GM21576 (cell line): Measurements from ENCODE around the gene CHRNA5.

Experiments used
- ATAC-seq: cut with Tn5 transposase; IDR thresholded peaks from one replicate; pipeline ENCODE4 v1.9.1; 2021; ENCODE audit warnings: mild to moderate bottlenecking, moderate library complexity; ENCODE audit not compliant: unreplicated experiment

Gene CHRNA5

DNA sequence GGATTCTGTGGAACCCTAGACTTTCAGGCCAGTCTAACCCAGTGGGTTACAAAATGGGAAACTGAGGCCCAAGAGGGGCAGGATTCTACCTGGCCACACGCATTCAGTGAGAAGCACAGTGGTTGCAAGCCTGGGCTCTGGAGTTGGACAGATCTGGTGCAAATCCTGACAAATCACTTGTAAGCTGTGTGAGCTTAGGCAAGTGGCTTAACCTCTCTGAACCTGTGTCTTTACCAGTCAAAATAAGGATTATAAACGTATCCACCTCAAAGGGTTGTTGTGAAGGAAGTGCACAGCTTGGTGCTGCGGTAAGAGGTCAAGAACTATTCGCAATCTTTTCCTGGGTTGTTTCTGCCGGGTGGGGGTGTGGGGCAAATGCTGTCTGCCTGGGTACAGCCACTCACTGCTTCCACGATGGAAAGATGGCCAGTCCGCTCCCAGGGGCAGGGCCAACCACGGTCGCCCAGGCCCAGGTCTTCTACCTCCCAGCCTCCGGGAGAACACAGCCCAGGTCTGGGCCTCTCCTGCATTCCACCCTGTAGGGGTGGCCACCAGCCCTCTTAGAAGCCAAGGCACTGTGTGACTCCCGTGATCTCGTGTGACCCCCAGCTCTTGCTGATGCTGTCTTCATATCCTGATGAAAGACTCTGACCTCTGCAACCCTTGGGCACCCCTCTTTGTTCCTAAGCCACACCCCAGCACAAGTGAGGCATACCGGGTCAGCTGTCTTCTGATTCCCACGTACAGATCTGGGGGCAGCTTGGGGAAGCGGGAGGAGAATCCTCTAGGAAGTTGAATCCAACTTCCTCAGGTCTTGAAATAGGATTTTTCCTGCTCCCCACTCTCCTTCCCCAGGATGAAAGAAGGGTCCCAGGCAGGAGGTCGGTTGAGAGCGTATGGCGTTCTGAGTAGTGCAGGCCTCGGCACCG is 54.0 kb downstream of the CHRNA5 start:
- no peak for ATAC-seq

- no peak for ATAC-seq
Measured at GRCh38 chr15:78620021-78620526, 54.8 kb downstream of the CHRNA5 start.

GRCh38 chr15:78620527-78621421 is 55.5 kb downstream of the CHRNA5 start, which contains the start of gene CHRNA3:
TSS of gene CHRNA3 (minus strand) at chr15:78620996. CDS start at chr15:78620794, 202 bp downstream.
- no peak for ATAC-seq

- no peak for ATAC-seq
Measured at GRCh38 chr15:78621810-78622402, 56.6 kb downstream of the CHRNA5 start.

DNA sequence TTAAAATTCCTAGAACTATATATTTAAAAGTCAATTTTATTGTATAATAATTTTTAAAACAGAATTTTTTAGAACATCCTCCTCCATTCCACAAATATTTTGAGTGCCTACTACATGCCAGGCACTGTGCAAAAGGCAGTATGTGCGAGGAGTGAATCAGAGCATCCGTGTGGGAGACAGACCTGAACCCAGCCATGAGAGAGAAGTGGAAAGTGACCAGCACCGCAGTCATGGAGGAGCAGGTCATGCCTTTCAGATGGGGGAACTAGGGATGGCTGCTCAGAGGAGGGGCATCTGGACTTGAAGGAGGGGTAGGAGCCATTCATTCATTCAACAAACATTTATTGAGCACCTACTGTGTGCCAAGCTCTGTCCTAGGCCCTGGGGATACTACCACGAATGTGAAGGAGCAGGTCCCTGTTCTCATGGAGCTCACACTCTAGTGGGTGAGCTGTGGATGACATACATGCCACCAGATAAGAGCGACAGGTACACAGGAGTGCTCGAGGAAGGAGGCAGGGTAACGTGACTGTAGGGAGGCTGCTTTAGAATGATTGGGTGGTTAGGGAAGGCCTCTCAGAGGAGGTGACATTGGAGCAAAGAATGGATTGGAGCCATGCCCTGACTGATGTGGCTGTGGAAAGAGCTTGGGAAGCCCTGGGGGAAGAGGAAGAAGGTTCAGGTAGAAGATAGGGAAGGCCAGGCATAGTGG is 58.6 kb downstream of the CHRNA5 start:
- ATAC-seq, result no peak

DNA sequence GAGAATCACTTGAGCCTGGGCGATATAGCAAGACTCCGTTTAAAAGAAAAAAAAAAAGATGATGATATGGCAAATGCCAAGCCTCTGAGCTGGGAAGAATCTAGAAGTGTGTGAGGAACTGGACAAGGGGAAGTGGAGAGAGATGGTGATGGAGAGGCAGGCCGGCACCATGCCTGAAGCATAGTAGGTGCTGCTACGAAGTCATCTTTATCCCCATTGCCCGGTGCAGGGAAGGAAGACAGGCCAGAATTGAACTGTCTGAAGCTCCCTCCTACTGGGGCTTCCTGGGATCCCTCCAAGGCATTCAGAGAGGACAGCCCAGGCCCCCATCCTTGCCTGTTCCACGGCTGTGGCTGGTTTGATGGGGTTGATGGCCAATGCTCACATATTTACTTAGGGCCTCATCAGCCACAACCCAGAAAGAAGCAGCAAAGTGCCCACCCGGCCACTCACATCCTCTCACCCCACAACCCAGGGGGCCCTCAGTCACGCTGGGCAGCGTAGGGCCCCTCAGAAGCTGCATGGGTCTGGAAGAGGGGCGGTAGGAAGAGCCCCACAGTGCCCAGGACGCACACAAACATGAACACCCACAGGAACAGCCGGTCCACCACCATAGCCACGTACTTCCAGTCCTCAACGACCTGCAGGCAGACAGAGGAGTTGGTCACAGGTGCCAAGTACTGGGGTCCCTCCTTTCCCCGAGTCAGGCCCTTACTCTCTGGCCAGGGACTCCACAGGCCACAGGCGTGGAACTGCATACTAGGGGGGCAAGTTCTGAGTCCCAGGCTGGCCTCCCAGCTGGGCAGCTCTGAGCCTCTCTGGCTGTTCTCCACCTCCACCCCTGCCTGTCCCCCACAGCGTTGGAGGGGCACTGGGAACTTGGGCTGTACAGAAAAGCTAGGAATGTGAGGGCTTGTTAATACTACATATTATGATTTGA is 59.6 kb downstream of the CHRNA5 start:
- ATAC-seq, result no peak

DNA sequence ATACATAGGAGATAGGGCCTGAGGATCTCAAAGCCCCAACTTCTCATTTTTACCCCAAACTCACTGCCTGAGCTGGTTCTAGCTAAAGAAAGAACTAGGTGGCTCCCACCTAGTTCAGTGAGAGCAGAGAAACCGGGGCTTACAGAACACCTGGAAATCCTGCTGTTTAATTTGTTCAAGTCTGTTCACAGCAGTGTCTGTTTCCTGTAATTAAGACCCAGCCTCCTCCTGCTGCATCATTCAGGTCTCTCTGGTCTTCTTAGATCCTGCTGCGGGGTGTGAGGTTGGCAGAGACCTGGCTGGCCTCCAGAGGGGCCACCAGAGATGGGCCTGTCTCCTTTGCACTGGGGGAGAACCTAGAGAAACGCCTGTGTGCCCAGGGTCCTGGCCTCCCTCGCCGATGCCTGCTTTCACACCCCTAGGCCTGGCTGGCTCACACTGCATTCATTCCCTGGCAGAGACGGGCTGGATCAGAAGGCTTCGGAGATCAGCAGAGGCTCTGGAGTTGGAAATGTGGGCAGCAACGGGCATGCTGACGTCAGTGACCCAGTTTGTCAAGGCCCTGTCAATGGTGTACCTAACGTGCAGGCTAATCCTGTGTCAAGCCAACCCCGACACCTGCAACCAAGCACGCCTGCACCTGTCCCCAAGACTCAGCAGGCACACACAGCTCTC is 60.4 kb downstream of the CHRNA5 start:
- no peak for ATAC-seq

GRCh38 chr15:78626381-78626995 is 61.2 kb downstream of the CHRNA5 start:
- no peak for ATAC-seq

- ATAC-seq, result no peak
Measured at GRCh38 chr15:78627348-78627747, 62.0 kb downstream of the CHRNA5 start.

- no peak for ATAC-seq
Measured at GRCh38 chr15:78628227-78628626, 62.9 kb downstream of the CHRNA5 start.

- ATAC-seq, result no peak
Measured at GRCh38 chr15:78629031-78629715, 63.9 kb downstream of the CHRNA5 start.

DNA sequence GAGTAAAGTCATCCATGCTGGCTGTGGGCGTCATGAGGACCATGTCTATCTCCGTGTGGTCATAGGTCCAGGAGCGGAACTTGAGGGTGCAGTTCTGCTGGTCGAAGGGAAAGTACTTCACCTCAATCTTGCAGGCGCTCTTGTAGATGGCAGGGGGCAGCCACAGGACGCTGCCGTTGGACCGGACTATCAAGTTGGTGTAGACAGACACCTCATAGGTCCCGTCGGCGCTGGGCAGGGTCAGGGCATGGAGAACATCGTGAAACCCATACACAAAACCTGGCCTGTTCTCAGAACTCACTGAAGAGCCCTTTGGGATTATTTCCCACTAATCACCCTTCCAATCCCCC is 64.4 kb downstream of the CHRNA5 start:
- no peak for ATAC-seq

GRCh38 chr15:78630886-78631633 is 65.7 kb downstream of the CHRNA5 start:
- ATAC-seq, result no peak

DNA sequence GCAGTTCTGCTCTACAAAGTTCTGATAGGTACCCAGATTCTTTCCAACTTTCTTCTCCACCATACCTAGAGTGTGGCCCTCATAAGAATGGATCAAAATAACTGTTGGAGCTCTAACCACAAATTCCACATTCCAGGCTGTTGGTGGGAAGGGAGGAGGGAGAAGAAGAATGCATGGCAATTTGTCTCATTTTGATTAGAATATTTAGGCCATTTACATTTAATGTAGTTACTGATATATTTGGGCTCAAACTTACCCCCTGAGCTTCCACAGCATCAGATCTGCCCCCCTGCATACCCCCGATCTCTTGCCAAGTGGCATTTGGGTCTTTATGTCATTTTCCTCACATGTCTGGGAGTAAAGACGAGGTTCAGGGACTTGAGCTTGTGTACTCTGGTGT is 68.0 kb downstream of the CHRNA5 start:
- ATAC-seq, result no peak

DNA sequence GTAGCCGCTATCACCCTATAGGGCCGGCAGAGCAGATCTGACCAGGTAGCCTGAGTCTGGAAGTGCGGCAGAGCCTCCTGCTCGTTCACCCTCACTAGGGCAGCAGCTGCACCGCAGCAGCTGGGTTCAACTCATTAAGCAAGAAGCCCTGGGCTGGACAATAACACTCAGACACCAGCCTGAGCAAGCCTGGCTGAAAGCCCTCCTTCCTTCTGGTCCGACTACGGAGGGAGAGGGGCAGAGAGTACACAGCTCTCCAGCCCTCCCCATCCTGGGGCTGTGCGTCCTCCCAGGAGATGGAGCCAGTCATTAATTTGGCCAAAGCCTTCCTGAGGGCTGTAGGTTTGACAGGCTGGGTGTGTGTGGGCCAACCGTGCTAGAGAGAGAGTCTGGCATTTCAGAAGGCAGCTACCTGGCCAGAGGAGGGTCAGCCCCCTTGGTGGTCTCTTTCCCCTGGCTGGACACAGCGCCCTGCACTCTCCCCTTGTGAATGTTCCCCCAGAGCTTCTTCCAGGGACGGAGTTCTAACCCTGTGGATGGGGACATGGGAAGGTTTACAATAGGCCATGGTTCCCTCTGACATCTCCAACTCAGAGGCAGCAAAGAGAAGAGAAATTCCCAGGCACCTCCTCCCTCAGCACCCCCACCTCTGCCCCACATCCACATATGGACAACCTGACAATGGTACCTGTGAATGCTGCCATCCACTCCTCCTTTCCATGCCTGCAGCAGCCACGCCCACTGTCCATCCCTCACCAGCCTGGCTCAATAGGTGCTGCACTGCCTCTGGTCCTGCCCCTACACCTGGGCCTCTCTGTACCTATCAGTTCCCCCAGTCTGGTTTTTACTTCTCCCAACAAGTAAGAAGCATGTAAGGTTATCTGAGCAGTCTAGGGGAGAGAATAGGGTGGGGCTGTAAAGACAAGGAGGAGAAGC is 69.2 kb downstream of the CHRNA5 start:
- ATAC-seq, result no peak

DNA sequence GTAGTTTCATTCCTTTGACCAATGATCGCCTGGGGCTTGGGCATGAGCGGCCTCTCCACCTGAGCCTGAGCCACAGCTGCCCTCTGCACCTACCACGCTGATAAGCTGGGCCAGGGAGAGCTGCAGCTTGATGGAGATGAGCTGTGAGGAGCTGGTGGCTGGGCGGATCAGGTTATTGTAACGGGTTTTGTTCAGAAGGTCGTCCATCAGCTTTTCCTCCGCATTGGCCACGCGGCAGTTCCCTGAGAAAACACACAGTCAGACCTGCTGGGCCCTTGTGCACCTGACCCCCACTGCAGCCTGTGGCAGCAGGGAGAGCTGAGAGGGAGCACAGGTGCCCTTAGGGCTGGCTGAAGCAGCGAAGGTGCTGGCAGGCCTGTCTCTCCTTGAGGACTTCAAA is 70.0 kb downstream of the CHRNA5 start:
- no peak for ATAC-seq
